Measurements from ENCODE around the gene IFT80.

- no peak for TF ChIP-seq CTCF (conservative IDR thresholded peaks at IDR 0.05; ENCODE audit: low read depth, low read length)
- TF ChIP-seq RAD21 (IDR thresholded peaks at IDR 0.05; ENCODE audit: low read length) = no peak
- no peak for TF ChIP-seq MAFK (IDR thresholded peaks at IDR 0.05; ENCODE audit: low read depth, low read length)
- no peak for TF ChIP-seq POLR2A (IDR thresholded peaks at IDR 0.05; ENCODE audit: low read depth, low read length)
- TF ChIP-seq CEBPB (IDR thresholded peaks at IDR 0.05; ENCODE audit: low read depth, low read length) = no peak
- TF ChIP-seq CHD1 (IDR thresholded peaks at IDR 0.05; ENCODE audit: low read depth, low read length) = no peak
- TF ChIP-seq RFX5 (IDR thresholded peaks at IDR 0.05; ENCODE audit: low read depth, low read length) = no peak
- TF ChIP-seq USF2 (IDR thresholded peaks at IDR 0.05; ENCODE audit: low read depth, low read length) = no peak
- no peak for TF ChIP-seq ELK1 (IDR thresholded peaks at IDR 0.05; ENCODE audit: borderline replicate concordance, low read depth, low read length)
- TF ChIP-seq FOS (IDR thresholded peaks at IDR 0.05; ENCODE audit: low read depth, low read length) = no peak
Measured at GRCh38 chr3:160368804-160369203, 30.2 kb downstream of the IFT80 start.
